ENCODE data around the gene TMEM87B.
"Not testable (repeated sequence)": the region's sequence is repeated elsewhere in the genome, so short reads cannot be mapped to it uniquely, and the experiment has no call there.

TMEM87B gene

DNA sequence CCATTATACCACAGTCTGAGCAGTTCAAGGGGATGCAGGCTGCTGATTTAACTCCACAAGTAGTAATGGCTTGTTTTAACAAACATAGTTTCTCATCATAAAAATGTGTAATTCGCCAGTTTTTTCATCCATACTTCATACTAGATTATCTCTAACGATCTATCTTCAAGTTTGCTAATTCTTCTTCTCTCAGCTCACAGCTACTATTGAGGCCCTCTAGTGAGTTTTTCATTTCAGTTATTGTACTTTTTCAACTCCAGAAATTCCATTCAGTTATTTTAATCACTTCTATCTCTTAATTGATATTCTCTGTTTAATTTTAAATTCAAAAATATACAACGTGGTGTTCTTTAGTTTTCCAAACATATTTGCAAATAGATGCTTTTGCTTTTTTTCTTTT is 20.1 kb upstream of the TMEM87B start:
- no peak for DNase-seq

DNA sequence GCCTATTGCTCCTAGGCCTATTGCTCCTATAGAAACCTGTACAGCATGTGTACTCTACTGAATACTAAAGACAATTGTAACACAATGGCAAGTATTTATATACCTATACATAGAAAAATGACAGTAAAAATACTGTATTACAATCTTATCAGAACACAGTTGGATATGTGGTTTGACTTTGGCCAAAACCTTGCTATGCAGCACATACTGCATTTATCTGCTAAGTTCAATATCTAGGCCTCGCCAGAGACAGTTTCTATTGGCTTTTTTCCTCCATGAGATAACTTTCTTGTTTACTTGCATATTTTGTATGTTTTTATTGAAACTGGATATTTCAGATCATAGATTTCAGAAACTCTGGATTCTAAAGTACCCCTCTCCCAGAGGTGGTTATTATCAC is 19.3 kb upstream of the TMEM87B start:
- no peak for DNase-seq

DNA sequence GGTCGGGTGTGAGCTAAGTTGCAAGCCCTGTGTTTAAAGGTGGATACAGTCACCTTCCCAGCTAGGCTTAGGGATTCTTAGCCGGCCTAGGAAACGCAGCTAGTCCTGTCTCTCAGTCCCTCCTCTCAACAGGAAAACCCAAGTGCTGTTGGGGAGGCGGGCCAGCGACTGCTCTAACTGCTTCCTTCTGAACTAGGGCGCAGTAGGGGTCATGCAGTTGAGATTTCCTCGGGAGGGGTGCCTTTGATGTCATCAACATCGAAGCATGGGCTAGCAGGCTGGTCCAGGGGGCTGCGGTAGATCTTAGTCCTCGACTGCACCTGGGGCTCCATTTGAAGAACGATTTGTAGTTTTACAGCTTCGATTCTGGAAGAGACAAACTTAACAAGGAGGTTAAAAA is 15.5 kb upstream of the TMEM87B start:
- DNase-seq = not testable (repeated sequence)

DNA sequence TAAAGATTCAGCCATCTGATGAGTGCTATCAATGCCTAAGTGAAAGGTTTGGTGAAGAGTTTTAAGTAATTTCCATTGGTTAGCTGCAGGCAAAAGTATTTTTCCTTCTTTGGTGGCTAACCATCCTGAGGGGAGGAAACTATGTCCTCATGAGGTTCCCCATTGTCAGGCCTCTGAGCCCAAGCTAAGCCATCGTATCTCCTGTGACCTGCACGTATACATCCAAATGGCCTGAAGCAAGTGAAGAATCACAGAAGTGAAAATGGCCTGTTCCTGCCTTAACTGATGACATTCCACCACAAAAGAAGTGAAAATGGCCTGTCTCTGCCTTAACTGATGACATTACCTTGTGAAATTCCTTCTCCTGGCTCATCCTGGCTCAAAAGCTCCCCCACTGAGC is 15.0 kb upstream of the TMEM87B start:
- not testable (repeated sequence) for DNase-seq

DNA sequence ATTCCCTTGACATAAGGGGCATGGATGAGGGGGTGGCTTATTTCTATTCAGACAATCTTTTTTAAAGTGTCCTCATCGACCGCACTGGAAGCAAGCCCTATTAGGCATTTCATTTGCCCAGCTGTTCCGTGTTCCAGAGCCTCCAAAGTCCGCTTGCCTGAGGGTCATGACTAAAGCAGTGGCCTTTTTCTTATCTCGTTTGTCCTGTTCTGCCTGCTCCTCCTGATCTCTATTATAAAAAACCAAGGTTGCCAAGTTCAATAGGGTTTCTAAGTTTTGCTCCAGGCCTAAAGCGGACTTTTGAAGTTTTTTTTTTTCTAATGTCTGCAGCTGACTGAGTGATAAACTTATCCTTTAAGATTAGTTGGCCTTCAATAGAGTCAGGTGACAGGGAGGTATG is 13.6 kb upstream of the TMEM87B start:
- DNase-seq = not testable (repeated sequence)

DNA sequence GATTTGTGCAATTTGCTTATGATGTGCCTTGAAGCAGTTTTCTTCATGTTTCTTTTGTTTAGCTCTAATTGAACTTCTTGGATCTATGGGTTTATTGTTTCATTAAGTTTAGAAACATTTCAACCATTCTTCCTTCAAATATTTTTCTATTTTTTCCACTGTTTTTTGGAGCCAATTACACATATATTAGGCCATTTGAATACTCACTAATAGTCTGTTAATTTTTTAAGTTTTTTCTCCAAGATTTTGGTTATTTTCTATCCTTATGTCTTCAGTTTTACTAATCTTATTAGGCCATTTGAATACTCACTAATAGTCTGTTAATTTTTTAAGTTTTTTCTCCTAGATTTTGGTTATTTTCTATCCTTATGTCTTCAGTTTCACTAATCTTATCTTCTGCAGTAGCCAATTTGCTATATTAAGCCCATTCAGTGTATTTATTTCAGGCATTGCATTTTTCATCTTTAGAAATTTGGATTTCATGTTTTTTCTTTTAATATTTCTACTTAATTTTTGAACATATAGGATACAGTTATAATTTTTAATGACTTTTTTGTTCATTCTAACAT is 9.5 kb upstream of the TMEM87B start:
- DNase-seq = no peak

DNA sequence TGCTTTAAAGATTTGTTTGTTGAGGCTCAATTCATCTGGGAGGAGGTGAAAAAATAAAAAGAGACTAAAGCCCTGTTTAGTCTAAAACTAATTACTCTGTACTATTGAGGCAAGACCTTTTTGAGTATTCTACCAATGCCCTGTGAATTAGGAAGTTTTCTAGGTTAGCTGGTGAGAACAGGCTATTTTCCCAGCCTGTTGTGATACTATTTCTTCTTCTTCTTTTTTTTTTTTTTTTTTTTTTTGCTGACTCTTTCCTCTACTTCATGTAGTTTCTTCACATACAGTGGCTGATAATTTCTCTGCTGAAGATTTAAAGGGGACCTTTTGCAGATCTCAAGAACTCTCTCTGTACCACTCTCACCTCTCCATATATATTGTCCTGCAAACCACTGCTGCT is 8.8 kb upstream of the TMEM87B start:
- no peak for DNase-seq

DNA sequence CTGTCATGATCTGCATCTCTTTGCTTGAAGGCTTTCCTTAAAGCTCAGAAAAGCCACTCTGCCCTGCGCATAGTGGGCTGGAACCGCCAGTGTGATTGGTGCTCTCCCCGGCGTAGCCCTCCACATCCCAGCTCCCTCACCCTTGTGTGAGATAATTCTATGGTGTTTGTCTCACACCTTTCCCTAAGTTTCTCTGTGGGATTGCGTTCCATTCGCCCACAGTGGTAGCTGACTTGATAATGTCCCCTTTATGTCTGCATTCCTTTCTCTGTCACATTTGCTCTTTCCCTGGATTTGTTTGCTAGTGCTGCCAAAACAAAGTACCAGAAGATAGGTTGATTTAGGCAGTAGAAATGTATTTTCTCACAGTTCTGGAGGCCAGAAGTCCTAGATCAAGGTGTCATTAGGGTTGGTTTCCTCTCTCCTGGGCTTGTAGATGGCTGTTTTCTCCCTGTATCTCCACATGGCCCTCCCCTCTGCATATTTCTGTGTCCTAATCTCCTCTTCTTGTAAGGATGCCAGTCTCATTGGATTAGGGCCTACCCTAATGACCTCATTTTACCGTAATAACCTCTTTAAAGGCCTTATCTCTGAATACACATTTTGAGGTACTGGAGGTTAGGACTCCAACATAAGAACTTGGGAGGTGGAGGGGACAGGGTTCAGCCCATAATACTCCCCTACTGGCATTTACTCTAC is 7.4 kb upstream of the TMEM87B start:
- no peak for DNase-seq

DNA sequence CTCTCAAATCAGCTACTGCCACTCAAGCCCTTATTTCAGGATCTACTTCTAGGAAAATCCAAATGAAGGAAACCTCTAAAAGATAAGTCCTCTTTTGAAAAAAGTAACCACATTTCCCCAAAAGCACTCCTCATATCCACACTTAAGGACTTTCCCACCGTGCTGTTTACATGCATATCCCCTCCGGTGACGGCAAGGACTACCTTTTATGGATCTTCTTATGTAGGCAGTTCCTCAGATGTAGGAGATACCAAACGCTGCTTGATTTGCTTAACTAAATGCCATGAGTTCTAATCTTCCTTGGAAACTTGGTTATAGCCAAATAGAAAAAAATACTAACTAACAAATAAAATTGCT is 6.9 kb upstream of the TMEM87B start:
- no peak for DNase-seq

DNA sequence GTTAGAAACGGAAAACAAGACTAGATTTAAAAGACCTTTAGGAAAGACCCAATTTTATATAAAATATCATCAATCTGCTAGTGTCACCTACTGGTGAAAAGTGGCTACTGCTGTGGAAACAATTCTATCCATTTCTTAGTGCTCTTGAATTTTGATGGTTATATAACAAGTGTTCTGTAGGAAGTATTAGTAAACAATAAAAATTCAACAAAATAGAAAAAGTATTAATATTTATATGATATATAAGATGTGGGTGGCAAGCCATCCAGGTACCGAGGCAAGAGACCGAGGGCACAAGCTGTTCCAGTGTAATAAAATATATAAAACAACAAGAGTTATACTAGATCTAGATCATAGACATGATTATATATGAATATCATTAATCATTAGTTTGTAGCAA is 6.2 kb upstream of the TMEM87B start:
- DNase-seq = peak in 1 of 2 experiments; percentile 18

DNA sequence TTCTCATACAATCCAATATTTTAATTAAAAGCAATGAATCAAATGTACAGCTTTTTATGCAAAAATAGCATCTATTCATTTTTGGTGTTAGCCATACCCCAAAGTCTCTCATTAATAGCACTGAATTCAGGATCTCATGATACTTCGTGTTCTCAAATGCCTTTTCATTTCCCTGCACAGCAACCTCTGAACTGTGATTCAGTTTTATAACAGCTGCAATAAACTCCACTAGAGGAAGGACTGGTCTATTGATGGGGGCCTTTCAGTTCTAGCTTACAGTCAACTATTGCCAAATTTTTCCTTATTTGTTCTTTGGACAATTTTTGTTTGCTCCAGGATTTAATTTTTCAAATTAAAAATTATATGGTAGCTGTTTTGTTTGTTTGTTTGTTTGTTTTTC is 4.8 kb upstream of the TMEM87B start:
- no peak for DNase-seq

DNA sequence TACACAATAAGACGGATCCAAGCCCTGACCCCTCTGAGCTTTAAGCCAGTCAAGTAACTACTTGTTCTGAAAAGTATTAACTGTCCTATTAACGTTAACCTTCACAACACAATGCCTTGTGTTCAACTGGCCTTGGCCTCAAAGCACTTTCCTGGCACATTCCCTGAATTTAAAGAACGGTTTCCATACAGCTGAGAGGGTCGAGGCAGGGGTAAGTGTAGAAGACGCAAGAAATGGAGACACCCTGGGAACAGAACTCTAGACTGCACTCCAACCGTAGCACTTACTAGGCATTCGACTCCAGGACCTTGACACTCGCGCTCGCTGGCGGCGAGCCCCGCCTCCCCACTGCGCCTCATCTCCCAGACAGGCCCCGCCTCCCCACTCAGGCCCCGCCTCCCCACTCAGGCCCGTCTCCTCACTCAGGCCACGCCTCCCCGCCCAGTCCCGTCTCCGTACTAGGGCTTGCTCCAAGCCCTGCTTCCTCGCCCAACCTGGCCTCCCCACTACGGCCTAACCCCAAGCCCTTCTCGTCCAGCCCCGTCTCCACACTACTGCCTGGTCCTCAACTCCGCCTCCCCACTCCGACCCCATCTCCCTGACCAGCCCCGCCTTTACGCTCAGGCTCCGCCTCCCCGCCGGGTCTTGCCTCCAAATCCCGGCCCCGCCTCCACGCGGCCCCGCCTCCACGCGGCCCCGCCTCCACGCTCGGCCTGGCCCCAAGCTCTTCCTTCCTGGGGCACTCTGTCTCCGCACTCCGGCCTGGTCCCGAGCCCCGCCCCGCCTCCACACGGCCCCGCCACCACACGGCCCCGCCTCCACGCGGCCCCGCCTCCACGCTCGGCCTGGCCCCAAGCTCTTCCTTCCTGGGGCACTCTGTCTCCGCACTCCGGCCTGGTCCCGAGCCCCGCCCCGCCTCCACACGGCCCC is 887 bp upstream of the TMEM87B start:
- peak; percentile 35 to 71 for DNase-seq

DNA sequence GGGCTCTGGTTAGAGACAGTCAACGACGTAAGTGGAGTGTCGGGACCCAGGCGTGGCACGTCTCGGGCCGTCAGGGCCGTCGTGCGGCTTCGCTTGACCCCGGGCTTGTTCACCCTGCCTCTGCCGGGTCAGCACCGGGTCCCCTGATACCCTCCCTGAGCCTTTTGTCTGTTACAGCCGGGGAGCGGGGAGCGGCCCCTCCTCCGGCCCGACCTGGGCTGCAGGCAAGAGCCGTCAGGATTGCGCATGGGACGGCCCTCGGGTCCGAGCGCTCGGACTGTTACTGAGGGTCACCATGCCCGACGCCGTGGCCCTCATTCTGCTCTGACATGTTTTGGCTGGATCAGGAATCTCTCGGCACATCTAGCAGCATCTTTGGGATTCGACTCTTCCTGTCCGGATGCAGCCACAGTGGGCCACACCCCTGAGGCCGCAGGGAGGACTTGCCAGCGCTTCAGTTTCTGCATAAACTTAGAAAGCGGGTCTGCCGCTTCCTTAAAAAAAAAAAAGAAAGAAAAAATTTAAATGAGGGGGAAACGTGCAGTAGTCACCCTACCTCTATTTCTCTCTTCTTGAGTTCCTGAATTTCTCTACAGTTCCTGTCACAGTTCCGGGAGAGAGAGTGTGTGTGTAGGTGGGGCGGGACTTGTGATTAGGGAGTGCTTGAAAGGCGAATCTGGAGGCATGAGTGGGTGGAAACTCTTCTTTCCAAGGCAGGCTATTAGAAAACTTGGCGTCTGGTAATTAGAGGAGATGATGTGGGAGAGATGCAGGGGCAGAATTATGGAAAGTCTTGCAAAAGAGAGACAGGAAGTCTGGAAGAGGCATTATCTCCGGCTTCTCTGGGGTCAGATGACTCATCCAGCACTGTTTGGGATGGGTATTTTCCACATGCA is 909 bp downstream of the TMEM87B start:
- DNase-seq = no peak

DNA sequence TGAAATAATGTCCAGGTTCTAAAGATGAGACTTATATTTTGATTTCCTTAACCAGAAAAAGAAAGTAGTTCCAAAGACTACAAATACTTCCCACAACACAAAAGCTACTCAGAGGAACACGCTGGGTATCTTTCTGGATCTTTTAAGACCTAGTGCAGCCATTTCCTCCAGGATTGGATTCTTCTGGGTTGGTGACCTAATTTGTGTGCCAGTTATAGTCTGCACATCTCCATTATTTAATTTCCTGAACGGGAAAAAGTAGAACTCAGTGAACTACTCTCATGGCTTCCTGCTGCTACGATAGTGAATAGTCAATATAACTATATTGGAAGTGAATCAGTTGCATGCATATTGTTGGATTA is 1.5 kb downstream of the TMEM87B start:
- DNase-seq = no peak

DNA sequence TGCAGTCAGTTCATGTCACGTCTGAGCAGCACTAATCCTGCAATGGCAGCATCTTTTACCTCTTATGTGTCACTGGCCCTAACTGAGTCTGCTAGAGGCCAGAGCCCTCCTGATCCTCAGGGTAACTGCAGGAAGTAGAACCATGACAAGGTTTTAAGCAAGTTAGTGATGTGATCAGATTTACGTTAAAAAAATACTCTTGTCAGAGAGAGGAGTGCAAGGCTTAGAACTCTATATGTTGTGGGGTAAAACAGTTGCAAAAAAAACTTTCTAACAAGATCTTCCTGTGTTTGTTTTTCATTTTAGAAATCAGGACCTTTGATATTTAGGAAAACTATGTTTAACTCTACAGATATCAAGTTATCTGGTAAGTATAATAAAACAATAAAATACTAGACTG is 4.6 kb downstream of the TMEM87B start:
- no peak for DNase-seq

DNA sequence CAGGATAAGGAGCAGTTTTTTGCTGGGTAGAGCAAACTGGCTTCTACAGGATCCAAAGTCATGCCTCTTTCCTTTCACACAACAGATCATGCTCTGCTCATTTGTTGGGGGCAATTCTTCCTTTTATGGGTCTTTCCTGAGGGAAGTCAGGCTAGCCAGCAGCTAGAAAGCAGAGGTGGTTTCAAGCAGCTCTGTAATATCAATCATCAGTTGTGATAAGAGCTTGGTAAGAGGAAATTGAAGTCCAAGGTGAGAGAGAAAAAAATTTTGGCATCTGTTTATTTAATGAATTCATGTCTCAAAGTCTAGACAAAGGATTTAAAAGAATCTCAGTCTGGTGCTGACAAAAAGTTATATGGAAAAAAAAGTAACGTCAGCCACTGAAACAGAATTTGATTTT is 6.2 kb downstream of the TMEM87B start:
- DNase-seq = no peak

DNA sequence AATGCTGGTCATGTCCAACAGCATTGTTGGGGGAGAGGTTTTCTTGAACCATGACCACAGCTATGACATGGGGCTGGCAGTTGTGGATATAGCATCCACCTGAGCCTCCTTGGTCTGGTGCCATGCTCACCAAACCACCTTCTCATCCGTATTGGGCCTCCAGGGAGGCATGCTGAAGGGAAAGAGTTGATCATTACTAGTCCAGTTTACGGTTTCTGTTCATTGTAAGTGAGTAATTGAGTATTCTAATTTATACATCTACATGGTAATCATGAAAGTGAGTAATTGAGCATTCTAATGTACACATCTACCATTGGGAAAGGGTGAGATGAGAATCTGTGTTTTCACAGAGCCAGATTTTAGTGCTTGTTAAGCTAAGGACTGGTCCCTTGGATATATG is 6.8 kb downstream of the TMEM87B start:
- DNase-seq = no peak

DNA sequence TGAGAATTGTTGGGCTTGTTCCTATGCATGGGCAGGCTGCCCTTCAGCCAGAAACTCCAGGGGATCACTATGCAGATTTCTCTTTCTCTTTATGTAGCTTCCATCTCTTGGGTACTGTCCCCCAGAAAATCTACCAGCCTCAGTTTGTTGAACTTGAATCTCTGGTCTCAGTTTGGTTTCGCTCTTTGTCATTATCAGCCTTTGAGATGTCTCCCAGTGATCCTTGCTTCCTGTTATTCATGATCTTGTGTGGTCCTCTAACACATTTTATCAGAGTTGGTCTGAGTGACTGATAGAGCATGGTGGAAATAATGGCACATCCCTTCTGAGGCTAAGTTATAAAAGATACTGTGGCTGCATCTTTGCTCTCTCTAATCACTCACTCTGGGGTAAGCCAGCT is 7.8 kb downstream of the TMEM87B start:
- DNase-seq = no peak

DNA sequence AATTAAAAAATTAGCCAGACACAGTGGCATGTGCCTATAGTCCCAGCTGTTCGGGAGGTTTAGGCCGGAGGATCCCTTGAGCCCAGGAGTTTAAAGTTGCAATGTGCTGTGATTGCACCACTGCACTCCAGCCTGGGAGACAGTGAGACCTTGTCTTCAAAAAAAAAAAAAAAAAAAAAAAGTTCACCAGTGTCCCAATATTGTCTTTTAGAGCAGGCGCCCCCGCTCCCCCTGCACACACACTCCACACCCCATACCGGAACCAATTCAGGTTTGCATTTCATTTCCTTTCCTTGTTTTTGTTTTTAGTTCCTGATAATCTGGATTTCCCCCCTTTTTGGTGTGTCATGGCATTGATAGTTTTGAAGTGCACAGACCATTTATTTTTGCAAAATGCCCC is 10.4 kb downstream of the TMEM87B start:
- no peak for DNase-seq

DNA sequence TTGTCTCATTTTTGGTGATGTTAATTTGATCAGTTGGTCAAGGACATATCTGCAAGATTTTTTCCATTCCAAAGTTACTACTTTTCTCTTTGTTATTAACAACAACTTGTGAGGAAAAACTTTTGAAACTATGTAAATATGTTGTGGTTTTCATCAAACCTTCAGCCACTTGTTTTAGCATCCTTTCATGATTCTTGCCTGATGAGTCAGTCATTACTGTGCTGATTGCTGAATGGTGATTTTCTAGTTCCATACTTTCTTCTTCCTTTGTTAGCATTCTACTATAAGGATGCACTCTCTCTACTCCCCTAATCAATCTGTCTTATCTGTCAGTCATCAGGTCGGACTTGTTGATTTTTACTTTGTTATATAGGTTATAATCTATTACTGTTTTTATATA is 10.9 kb downstream of the TMEM87B start:
- no peak for DNase-seq

DNA sequence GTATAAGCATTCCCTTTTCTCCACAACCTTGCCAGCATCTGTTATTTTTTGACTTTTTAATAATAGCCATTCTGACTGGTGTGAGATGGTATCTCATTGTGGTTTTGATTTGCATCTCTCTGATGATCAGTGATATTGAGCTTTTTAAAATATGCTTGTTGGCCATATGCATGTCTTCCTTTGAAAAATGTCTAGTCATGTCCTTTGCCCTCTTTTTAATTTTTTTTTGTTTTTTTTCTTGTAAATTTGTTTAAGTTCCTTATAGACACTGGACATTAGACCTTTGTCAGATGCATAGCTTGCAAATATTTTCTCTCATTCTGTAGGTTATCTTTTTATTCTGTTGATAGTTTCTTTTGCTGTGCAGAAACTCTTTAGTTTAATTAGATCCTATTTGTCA is 14.7 kb downstream of the TMEM87B start:
- not testable (repeated sequence) for DNase-seq

DNA sequence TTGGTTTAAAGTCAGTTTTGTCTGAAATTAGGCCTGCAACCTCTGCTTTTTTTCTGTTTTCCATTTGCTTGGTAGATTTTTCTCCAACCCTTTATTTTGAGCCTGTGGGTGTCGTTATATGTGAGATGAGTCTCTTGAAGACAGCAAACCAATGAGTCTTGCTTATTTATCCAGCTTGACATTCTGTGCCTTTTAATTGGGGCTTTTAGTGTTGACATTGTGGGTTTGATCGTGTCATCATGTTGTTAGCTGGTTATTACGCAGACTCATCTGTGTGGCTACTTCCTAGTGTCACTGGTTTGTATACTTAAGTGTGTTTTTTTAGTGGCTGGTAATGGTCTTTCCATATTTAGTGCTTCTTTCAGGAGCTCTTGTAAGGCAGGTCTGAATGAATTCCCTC is 18.8 kb downstream of the TMEM87B start:
- DNase-seq = no peak

DNA sequence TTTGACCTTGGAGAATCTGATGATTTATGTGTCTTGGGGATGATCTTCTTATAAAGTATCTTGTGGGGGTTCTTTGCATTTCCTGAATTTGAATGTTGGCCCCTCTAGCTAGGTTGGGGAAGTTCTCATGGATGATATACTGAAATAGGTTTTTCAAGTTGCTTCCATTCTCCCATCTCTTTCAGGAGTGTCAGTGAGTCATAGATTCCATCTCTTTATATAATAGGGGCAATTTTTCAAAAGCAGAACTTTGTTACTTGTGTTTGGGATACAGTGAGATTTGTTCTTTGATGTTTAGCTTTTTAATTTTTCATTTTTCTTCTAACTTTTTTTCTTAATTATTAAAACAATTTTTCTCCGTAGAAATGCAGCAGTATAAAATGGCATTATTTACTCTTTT is 19.4 kb downstream of the TMEM87B start:
- no peak for DNase-seq

Data from cerebellar nuclear complex (tissue), 1 donor.